Fibroblast of mammary gland (primary cell): Measurements from ENCODE around the gene CMTM7.

Experiments
- DNase-seq: peaks from one replicate; pipeline ENCODE4 v3.0.0-alpha.2; 2010; ENCODE audit warnings: low read depth
- H3K4me3 ChIP-seq: 2 replicates; pipeline ENCODE4 v1.5.1; 2011; ENCODE audit warnings: low read depth, mild to moderate bottlenecking, low read length, moderate library complexity; ENCODE audit not compliant: control insufficient read depth
- TF ChIP-seq, protein P1 (sequence below): conservative IDR thresholded peaks from 2 replicates; pipeline ENCODE4 v1.5.1; 2011; ENCODE audit warnings: low read depth, low read length, inconsistent platforms; ENCODE audit not compliant: control insufficient read depth, insufficient read depth

Gene CMTM7

DNA sequence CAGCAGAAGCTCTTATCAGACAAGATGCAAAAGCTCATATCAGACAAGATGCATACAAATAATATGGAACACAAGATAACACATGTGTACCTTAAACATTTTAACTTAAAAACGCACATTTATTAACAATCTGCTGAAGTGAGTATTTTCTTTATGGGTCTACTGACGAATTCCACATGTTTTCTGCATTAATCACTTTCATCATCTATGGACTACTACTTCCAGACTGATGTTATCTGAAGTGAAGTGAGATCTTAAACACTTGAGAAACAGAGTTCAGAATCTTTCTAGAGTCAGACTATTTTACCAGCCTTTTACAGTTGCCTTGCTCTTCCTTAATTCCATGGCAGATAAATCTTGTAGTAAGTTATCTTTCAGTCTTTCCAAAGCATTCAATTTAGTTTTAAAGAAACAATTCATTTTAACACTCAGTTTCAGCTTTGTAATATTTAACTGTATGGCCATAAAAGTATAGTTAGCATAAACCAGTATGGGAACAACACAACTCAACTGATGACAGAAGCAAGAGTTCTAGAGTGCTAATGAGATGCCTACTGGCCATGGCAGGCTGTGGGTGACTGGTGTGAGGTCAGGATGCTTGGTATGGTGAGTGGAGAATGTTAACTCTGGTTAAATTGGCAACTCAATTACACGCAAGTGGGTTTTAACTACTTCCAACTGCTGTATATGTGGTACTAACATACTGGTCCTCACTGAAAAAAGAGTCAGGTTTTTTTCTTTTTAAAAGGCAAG lies 101.2 kb downstream of the CMTM7 start:
- DNase-seq, result no peak
- no peak overlapping the region for H3K4me3 ChIP-seq
- TF ChIP-seq, protein P1, sequence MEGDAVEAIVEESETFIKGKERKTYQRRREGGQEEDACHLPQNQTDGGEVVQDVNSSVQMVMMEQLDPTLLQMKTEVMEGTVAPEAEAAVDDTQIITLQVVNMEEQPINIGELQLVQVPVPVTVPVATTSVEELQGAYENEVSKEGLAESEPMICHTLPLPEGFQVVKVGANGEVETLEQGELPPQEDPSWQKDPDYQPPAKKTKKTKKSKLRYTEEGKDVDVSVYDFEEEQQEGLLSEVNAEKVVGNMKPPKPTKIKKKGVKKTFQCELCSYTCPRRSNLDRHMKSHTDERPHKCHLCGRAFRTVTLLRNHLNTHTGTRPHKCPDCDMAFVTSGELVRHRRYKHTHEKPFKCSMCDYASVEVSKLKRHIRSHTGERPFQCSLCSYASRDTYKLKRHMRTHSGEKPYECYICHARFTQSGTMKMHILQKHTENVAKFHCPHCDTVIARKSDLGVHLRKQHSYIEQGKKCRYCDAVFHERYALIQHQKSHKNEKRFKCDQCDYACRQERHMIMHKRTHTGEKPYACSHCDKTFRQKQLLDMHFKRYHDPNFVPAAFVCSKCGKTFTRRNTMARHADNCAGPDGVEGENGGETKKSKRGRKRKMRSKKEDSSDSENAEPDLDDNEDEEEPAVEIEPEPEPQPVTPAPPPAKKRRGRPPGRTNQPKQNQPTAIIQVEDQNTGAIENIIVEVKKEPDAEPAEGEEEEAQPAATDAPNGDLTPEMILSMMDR, result no peak

DNA sequence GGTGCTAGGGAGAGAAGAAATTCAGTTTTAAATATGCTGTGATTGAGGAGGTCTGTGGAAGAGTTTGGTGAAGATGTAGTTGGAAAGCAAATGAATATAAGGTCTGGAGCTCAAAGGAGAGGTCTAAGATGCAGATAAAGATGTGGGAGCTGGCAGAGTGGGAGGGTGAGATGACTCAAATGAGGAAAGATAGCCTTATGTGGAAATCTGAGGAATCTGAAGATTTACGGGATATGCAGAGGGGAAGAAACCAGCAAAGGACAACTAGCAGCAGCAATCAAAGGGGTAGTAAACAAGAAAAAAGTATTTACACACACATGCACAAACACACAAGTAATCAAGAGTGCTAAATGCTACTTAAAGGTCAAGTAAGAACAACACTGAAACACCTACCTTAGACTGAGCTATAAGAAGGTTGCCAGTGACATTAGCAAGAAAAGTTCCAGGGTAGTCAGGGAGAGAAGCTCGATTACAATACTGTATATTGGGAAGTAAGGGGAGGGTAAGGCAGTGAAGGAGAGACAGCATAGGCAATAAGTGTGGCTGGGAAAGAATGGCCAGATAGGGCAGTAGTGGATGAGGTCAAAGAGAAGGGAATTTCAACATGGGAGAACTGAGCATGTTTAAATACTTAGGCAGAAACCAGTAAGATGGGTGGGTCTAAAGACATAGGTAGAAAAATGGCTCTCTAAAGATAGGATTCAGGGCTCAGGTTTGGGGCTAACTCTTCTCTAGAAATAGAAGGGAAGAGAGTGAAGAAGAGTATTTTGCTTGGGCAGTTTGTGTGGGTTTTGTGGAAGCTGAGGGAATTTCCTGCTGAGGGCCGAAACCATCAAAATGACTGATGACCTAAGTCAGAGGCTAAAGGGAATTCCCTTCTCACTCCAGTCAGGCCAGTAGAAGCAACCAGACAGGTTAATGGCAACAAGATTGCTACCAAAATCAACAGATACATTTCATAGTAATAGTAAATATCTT lies 102.1 kb downstream of the CMTM7 start:
- TF ChIP-seq, protein P1, result no peak
- no peak overlapping the region for H3K4me3 ChIP-seq
- no peak for DNase-seq

DNA sequence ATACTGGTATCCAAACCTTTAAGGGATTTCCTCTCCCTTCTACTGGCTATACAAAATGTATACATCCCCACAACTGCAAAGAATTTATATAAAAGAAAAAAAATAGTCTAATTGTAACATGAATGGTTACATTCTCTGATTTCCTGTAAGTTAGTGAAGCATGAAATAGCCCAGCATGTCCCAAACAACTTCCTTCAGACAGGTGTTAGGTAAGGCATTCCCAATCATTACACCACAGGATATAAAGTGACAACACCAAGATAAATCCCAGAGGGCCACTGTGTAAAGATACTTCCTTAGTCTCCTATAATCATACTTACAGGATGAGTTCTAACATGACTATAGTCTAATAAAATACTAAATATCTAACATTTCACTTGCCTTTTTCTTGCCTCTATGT lies 103.4 kb downstream of the CMTM7 start:
- TF ChIP-seq, protein P1, result no peak
- H3K4me3 ChIP-seq, result no peak overlapping the region
- DNase-seq, result no peak

DNA sequence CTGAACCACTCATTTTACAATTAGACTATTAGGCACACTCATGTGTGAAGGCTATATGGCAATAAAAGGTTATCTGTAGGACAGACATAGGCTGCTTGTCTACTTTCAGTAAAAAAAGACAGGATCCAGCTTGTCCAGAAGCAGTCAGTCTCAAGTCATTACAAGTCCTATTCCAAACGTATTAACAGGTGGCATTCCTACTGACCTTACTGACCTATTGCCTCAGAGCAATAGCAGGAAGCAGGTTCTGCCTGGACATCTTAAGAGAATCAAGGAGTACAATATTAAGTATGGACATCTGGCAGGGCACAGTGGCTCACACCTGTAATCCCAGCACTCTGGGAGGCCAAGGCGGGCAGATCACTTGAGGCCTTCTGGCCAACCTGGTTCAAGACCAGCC lies 104.0 kb downstream of the CMTM7 start:
- H3K4me3 ChIP-seq, result no peak overlapping the region
- no peak for DNase-seq
- TF ChIP-seq, protein P1, result no peak

DNA sequence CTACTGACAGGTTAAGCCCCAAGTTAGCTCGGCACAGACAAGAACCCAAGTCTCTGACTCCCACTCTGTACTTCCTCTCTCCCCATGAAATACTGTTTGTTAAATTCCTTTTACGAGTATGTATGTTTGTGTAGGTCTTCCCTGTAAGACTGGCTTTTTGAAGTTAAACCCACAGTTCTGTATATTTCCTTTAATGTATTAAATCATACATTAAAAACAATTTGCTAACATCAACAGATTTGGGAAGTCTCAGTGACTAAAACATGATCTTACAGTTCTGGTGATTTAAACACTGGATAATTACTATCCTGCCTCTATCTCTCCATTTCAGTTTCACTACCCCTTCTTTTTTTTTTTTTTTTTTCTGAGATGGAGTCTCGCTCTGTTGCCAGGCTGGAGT lies 106.6 kb downstream of the CMTM7 start:
- TF ChIP-seq, protein P1, result no peak
- no peak overlapping the region for H3K4me3 ChIP-seq
- no peak for DNase-seq

DNA sequence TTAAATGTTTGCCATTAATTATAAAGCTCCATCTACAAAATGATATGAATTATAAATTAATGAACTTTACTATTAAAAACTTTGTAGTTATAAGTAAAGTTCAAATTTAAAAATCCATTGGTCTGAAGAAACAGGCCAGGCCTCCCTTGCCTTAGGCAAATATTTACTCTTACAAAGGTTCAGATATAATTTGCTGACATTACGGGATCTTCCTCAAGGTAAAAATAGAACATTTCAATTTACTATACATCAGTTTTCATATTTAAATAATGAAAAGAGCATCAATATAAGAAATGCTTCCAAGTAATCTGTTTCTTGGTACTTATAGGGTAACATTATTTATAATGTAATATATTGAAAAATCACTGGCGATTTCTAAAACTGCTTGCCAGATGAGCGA lies 107.3 kb downstream of the CMTM7 start:
- TF ChIP-seq, protein P1, result no peak
- DNase-seq, result no peak
- no peak overlapping the region for H3K4me3 ChIP-seq
